Keratinocyte (primary cell): ENCODE results near the gene TCEA2. TPM values are rescaled to one million over a fixed set of nuclear protein-coding genes. Genes with fewer than 3 reads are reported as not detected.

ENCODE experiments used
- DNase-seq: peaks from one replicate; pipeline ENCODE4 v3.0.0-alpha.2; 2011; ENCODE audit warnings: low read depth, missing footprints, low spot score
- FAIRE-seq: peaks from 2 replicates; lab custom pipeline; 2011; peaks lifted over from hg19 to GRCh38; lab: Jason Lieb, UNC
- H2AFZ ChIP-seq: 2 replicates; pipeline ENCODE4 v1.6.0; 2012; ENCODE audit warnings: low read length, control low read depth, inconsistent platforms; ENCODE audit not compliant: control insufficient read depth
- H3K27ac ChIP-seq: 2 replicates; pipeline ENCODE4 v1.5.1; 2011; ENCODE audit warnings: low read length; ENCODE audit not compliant: control insufficient read depth, insufficient read depth
- H3K27me3 ChIP-seq: 3 replicates; pipeline ENCODE4 v1.6.0; 2011; ENCODE audit warnings: low read length; ENCODE audit not compliant: control insufficient read depth, insufficient read depth; ENCODE audit errors: extremely low read depth
- H3K36me3 ChIP-seq, 2 experiments: 2 replicates in 1 of 2; 3 replicates in 1 of 2; pipeline ENCODE4 v1.5.1; 2011; ENCODE audit warnings: low read length in 2 of 2, mild to moderate bottlenecking in 1 of 2; ENCODE audit not compliant: control insufficient read depth in 2 of 2, insufficient read depth in 2 of 2; ENCODE audit errors: extremely low read depth in 1 of 2
- H3K4me1 ChIP-seq: 3 replicates; pipeline ENCODE4 v1.5.1; 2011; ENCODE audit warnings: low read length; ENCODE audit not compliant: control insufficient read depth, insufficient read depth; ENCODE audit errors: extremely low read depth
- H3K4me2 ChIP-seq: 3 replicates; pipeline ENCODE4 v1.6.0; 2011; ENCODE audit warnings: low read depth, low read length; ENCODE audit not compliant: control insufficient read depth, insufficient read depth; ENCODE audit errors: extremely low read depth
- H3K4me3 ChIP-seq, 3 experiments: fragments of 200-600 bp in 1 of 3; sonication (generic) in 1 of 3; 2 replicates in 2 of 3; 3 replicates in 1 of 3; pipeline ENCODE4 v1.5.1; 2011 to 2016; ENCODE audit warnings: low read length in 3 of 3, mild to moderate bottlenecking in 3 of 3, control low read depth in 2 of 3, inconsistent platforms in 1 of 3, low read depth in 1 of 3, mixed read lengths in 1 of 3, mixed run types in 1 of 3, moderate library complexity in 1 of 3; ENCODE audit not compliant: control insufficient read depth in 2 of 3, insufficient read depth in 2 of 3; ENCODE audit errors: extremely low read depth in 1 of 3
- H3K79me2 ChIP-seq: 2 replicates; pipeline ENCODE4 v1.6.0; 2012; ENCODE audit warnings: low read length; ENCODE audit not compliant: control insufficient read depth, insufficient read depth
- H3K9ac ChIP-seq: 3 replicates; pipeline ENCODE4 v1.6.0; 2011; ENCODE audit warnings: low read length; ENCODE audit not compliant: control insufficient read depth, insufficient read depth; ENCODE audit errors: extremely low read depth
- H3K9me1 ChIP-seq: 3 replicates; pipeline ENCODE4 v1.6.0; 2011; ENCODE audit warnings: low read length; ENCODE audit not compliant: control insufficient read depth, insufficient read depth; ENCODE audit errors: extremely low read depth
- H3K9me3 ChIP-seq: 2 replicates; pipeline ENCODE4 v1.5.1; 2012; ENCODE audit warnings: low read depth, low read length; ENCODE audit not compliant: control insufficient read depth
- H4K20me1 ChIP-seq: 3 replicates; pipeline ENCODE4 v1.6.0; 2011; ENCODE audit warnings: low read length; ENCODE audit not compliant: control insufficient read depth, insufficient read depth; ENCODE audit errors: extremely low read depth
- EZH2 ChIP-seq: IDR thresholded peaks from one replicate; pipeline ENCODE4 v1.6.1; 2012; ENCODE audit warnings: inconsistent platforms, mild to moderate bottlenecking, low read length, moderate library complexity
- dilution Hi-C: fragments of 300-500 bp; cut with MboI; formaldehyde crosslinking; loops from one replicate; pipeline ENCODE4 v1.7.0; 2020; ENCODE audit warnings: low sequenced_read_pairs; ENCODE audit not compliant: extremely low pct_ligation_motif_present
- polyA plus RNA-seq, 5 experiments: library from polyadenylated mRNA; depleted of rRNA in 3 of 5; stranded (reverse) in 3 of 5; stranded (forward) in 1 of 5; unstranded in 1 of 5; fragments of >200 nt; gene quantifications; 1 replicate in 1 of 5; 2 replicates in 3 of 5; 3 replicates in 1 of 5; pipeline versions ENCODE4 v1.2.1 to v1.2.3, GENCODE V29; 2011 to 2012; ENCODE audit warnings: missing spikeins in 2 of 5, low read depth in 1 of 5, low replicate concordance in 1 of 5
- TF ChIP-seq, protein P1 (sequence below), 3 experiments: IDR thresholded peaks in 1 of 3; conservative IDR thresholded peaks in 1 of 3; optimal IDR thresholded peaks in 1 of 3; 2 replicates in 2 of 3; 3 replicates in 1 of 3; pipeline versions ENCODE3 to v1.5.1; 2011; ENCODE audit warnings: low read length in 3 of 3, mild to moderate bottlenecking in 3 of 3, moderate library complexity in 2 of 3, control low read depth in 1 of 3, inconsistent platforms in 1 of 3; ENCODE audit not compliant: insufficient read depth in 2 of 3; ENCODE audit errors: extremely low read depth in 1 of 3

Gene TCEA2
- polyA plus RNA-seq, 1 donor (not counting 4 experiments of a cell fraction or from before 2014, with no cell fraction given) = 9.1 TPM

DNA sequence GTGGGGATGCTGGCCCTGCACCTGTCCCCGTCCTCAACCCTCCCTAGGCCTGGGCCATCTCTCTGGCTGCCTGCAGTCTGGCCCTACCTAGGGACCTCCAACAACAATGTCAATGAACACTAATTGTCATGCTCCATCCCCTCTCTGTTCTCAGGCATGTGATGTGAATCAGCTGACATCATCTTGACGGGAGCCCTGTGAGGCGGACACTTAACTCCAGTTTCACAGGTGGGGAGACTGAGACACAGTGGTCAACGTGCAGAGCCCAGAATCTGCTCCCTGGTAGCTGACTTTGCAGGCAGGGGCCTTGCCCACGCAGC is 762 bp upstream of the TCEA2 start:
- FAIRE-seq (no peak), DNase-seq (no peak)
- peak overlapping the region; percentile 37 for H2AFZ ChIP-seq
- no peaks in the 10 kb centered on the region for H3K9me1 ChIP-seq
- H3K36me3 ChIP-seq = no peaks in the 10 kb centered on the region
- no peaks in the 10 kb centered on the region for H3K9me3 ChIP-seq
- H3K4me2 ChIP-seq = peak overlapping the region; percentile 82
- H3K27me3 ChIP-seq = no peaks in the 10 kb centered on the region
- H3K79me2 ChIP-seq = no peaks in the 10 kb centered on the region
- H3K4me1 ChIP-seq = peaks cover 42% of the 10 kb centered on the region
- dilution Hi-C loops = no loop called here
- peak overlapping the region; percentile 78 for H3K9ac ChIP-seq
- H3K4me3 ChIP-seq = peak overlapping the region; percentile 63 to 85 (median 78)
- peak overlapping the region; percentile 59 for H3K27ac ChIP-seq
- H4K20me1 ChIP-seq = no peaks in the 10 kb centered on the region
- TF ChIP-seq EZH2 = no peak
- TF ChIP-seq, protein P1, sequence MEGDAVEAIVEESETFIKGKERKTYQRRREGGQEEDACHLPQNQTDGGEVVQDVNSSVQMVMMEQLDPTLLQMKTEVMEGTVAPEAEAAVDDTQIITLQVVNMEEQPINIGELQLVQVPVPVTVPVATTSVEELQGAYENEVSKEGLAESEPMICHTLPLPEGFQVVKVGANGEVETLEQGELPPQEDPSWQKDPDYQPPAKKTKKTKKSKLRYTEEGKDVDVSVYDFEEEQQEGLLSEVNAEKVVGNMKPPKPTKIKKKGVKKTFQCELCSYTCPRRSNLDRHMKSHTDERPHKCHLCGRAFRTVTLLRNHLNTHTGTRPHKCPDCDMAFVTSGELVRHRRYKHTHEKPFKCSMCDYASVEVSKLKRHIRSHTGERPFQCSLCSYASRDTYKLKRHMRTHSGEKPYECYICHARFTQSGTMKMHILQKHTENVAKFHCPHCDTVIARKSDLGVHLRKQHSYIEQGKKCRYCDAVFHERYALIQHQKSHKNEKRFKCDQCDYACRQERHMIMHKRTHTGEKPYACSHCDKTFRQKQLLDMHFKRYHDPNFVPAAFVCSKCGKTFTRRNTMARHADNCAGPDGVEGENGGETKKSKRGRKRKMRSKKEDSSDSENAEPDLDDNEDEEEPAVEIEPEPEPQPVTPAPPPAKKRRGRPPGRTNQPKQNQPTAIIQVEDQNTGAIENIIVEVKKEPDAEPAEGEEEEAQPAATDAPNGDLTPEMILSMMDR (optimal IDR thresholded peaks at IDR 0.05 in 1 of 3, IDR thresholded peaks at IDR 0.05 in 1 of 3, conservative IDR thresholded peaks at IDR 0.05 in 1 of 3; ENCODE audit: extremely low read depth in 1 of 3, insufficient read depth in 2 of 3, low read length in 3 of 3) = no peak

GRCh38 chr20:64063389-64064144 is 569 bp downstream of the TCEA2 start:
- no peaks in the 10 kb centered on the region for H3K27me3 ChIP-seq
- peak overlapping the region; percentile 70 to 85 (median 78) for H3K4me3 ChIP-seq
- H3K9ac ChIP-seq = peak overlapping the region; percentile 78
- H3K79me2 ChIP-seq = no peaks in the 10 kb centered on the region
- TF ChIP-seq EZH2 = no peak
- TF ChIP-seq, protein P1 (optimal IDR thresholded peaks at IDR 0.05 in 1 of 3, IDR thresholded peaks at IDR 0.05 in 1 of 3, conservative IDR thresholded peaks at IDR 0.05 in 1 of 3; ENCODE audit: extremely low read depth in 1 of 3, insufficient read depth in 2 of 3, low read length in 3 of 3) = no peak
- H3K4me2 ChIP-seq = peak overlapping the region; percentile 86
- no peaks in the 10 kb centered on the region for H3K9me1 ChIP-seq
- H3K27ac ChIP-seq = no peak overlapping the region
- no peak for DNase-seq
- dilution Hi-C loops = no loop called here
- H3K36me3 ChIP-seq = no peaks in the 10 kb centered on the region
- peaks cover 42% of the 10 kb centered on the region for H3K4me1 ChIP-seq
- no peaks in the 10 kb centered on the region for H4K20me1 ChIP-seq
- FAIRE-seq = no peak
- H3K9me3 ChIP-seq = no peaks in the 10 kb centered on the region
- H2AFZ ChIP-seq = peak overlapping the region; percentile 23
